Esophagus squamous epithelium (tissue), 4 donors: ENCODE data around the gene EYS.

Experiments used
- POLR2A ChIP-seq, 4 donors: fragments of 450-650 bp; IDR thresholded peaks; one replicate each; pipeline ENCODE4 v1.6.1; 2017; ENCODE audit warnings: antibody characterized with exemption in 4 of 4, mild to moderate bottlenecking in 4 of 4, moderate library complexity in 3 of 4
- TF ChIP-seq, protein P1 (sequence below), 6 experiments: fragments of 450-650 bp in 4 of 6; fragments of 200-600 bp in 2 of 6; sonication (generic) in 2 of 6; IDR thresholded peaks; one replicate each; pipeline ENCODE4 v1.5.1; 2016 to 2019; ENCODE audit warnings: antibody characterized with exemption in 6 of 6, mild to moderate bottlenecking in 4 of 6, moderate library complexity in 4 of 6

DNA sequence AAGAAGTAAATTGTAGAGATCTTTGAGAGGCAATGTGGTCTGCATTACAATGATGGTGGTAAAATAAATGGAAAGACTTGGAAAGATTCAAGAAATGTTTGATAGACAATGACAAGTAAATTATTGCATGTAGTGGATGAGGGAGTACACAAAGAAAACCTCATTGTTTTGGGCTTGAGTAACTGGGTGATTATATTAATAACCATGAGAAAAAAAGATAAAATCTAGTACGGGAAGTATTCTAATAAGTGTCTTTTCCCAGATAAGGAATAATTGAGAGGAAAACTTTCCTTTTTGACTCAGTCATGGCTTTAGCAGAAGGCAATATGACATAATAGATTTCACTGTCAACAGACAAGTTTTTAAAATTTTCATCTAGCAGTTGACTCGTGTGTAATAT is 993.0 kb downstream of the EYS start:
- TF ChIP-seq, protein P1, sequence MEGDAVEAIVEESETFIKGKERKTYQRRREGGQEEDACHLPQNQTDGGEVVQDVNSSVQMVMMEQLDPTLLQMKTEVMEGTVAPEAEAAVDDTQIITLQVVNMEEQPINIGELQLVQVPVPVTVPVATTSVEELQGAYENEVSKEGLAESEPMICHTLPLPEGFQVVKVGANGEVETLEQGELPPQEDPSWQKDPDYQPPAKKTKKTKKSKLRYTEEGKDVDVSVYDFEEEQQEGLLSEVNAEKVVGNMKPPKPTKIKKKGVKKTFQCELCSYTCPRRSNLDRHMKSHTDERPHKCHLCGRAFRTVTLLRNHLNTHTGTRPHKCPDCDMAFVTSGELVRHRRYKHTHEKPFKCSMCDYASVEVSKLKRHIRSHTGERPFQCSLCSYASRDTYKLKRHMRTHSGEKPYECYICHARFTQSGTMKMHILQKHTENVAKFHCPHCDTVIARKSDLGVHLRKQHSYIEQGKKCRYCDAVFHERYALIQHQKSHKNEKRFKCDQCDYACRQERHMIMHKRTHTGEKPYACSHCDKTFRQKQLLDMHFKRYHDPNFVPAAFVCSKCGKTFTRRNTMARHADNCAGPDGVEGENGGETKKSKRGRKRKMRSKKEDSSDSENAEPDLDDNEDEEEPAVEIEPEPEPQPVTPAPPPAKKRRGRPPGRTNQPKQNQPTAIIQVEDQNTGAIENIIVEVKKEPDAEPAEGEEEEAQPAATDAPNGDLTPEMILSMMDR (IDR thresholded peaks at IDR 0.05), result no peak
- TF ChIP-seq POLR2A (IDR thresholded peaks at IDR 0.05), result no peak
